ENCODE measurements around the gene PTPRD. TPM values are rescaled to one million over a fixed set of nuclear protein-coding genes. Genes with fewer than 3 reads are reported as not detected.

Gene PTPRD
- total RNA-seq, 4 donors from 2014 or later = 85.8 to 169 (median 135) TPM

DNA sequence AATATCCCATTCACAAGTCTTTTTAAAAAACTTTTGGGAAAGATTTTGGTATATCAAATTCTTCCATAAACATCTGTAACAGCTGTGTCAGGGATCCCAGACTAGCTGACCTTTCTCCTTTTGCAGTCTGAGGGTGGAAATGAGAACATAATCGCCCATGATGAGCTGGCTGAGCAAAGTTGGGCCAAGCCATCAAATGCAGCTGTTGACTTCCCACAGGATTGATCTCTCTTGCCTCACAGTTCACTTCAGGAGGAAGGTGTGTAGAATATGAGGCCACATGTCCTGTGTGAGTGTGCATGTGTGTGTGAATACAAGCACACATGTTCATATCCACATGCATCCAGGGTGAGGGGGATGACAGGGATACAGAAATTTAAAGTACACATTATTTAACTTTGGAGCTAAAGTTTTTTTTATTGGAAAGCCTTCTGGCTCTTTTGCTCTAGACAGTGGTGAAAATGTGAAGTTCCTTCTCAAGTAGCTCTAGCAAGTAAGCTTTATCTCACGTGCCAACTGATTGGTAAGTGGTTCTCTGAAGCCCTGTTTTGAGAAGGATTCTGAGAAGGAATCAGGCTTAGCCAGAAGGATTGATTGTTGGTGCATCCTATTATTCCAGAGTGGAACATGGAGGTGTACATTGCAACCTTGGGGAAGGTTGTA, 2344.5 kb downstream of the PTPRD start:
- H3K27ac ChIP-seq = no peak overlapping the region
- no peaks in the 10 kb centered on the region for H3K27me3 ChIP-seq
- H3K4me1 ChIP-seq = no peaks in the 10 kb centered on the region
- H3K36me3 ChIP-seq = no peaks in the 10 kb centered on the region
- TF ChIP-seq, protein P1, sequence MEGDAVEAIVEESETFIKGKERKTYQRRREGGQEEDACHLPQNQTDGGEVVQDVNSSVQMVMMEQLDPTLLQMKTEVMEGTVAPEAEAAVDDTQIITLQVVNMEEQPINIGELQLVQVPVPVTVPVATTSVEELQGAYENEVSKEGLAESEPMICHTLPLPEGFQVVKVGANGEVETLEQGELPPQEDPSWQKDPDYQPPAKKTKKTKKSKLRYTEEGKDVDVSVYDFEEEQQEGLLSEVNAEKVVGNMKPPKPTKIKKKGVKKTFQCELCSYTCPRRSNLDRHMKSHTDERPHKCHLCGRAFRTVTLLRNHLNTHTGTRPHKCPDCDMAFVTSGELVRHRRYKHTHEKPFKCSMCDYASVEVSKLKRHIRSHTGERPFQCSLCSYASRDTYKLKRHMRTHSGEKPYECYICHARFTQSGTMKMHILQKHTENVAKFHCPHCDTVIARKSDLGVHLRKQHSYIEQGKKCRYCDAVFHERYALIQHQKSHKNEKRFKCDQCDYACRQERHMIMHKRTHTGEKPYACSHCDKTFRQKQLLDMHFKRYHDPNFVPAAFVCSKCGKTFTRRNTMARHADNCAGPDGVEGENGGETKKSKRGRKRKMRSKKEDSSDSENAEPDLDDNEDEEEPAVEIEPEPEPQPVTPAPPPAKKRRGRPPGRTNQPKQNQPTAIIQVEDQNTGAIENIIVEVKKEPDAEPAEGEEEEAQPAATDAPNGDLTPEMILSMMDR (IDR thresholded peaks at IDR 0.05) = no peak
- no peak for TF ChIP-seq POLR2A (IDR thresholded peaks at IDR 0.05)
- H3K9me3 ChIP-seq = no peaks in the 10 kb centered on the region
- H3K4me3 ChIP-seq = no peak overlapping the region
- DNase-seq = no peak

DNA sequence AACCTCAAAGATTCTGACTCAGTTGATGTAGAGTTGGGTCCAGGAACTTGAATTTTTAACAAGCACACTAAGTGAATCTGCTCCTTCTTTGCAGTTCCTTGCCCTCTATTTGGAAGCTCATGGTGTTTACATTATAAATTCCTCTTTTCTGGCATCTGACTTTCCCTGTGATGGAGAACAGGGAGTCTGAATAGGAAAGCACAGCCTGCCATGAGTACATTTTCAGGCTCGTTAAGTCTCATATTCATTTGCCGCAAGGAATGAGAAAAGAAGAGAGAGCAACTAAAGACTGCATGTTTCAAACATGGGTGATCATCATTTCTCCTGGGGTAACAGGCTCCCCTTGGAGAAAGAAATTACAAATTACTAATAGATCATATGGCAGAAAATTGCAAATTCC, 2345.2 kb downstream of the PTPRD start:
- no peak for DNase-seq
- Histone ChIP-seq H3K4me1 (no peaks in the 10 kb centered on the region), H3K9me3 (no peaks in the 10 kb centered on the region), H3K27me3 (no peaks in the 10 kb centered on the region), H3K27ac (no peak overlapping the region), H3K4me3 (no peak overlapping the region), H3K36me3 (no peaks in the 10 kb centered on the region)
- TF ChIP-seq, protein P1 (IDR thresholded peaks at IDR 0.05) = no peak
- no peak for TF ChIP-seq POLR2A (IDR thresholded peaks at IDR 0.05)

DNA sequence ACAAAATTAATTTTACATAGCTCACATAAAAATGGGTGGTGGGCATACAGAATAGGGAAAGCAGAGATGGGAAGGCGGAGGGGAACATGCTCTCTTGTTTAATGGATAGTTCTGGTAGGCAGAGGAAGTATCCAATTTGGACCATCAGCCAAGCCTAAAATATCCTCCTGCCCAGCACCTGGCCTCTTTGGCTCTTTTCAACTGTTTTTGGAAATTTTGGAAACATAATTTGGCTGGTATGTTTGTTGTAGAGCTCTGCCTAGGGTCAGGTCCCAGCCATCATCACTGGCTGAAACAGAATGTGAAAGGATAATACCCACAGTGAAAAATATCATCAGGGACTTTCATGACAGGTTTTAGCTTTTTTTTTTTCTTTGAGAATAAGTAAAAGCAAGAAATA, 2345.9 kb downstream of the PTPRD start:
- no peaks in the 10 kb centered on the region for H3K4me1 ChIP-seq
- H3K36me3 ChIP-seq = no peaks in the 10 kb centered on the region
- H3K9me3 ChIP-seq = no peaks in the 10 kb centered on the region
- no peak for TF ChIP-seq POLR2A (IDR thresholded peaks at IDR 0.05)
- TF ChIP-seq, protein P1 (IDR thresholded peaks at IDR 0.05) = no peak
- H3K27me3 ChIP-seq = no peaks in the 10 kb centered on the region
- H3K4me3 ChIP-seq = no peak overlapping the region
- no peak for DNase-seq
- no peak overlapping the region for H3K27ac ChIP-seq

DNA sequence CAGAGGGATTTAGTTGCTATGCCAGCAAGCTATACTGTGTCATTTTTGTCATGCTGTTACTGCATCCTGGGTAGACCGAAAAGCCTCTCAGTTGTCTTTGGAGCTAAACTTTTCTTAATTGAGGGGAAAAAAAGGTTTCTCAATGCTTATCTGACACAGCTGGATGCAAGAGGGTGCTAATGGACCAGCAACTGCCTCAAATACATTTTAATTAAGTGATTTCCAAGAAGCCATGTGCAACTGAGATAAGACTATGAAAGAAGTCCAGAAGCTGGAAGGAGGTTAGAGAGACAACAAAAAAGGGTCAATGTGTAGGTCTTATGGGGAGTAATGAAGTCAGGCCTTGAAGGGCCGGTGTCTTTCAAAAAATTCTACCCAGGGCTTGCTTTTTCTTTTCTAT, 2347.5 kb downstream of the PTPRD start:
- Histone ChIP-seq H3K27ac (no peak overlapping the region), H3K36me3 (no peaks in the 10 kb centered on the region), H3K4me3 (no peak overlapping the region), H3K9me3 (no peaks in the 10 kb centered on the region), H3K4me1 (no peaks in the 10 kb centered on the region), H3K27me3 (no peaks in the 10 kb centered on the region)
- TF ChIP-seq, protein P1 (IDR thresholded peaks at IDR 0.05) = no peak
- no peak for TF ChIP-seq POLR2A (IDR thresholded peaks at IDR 0.05)
- no peak for DNase-seq

Small RNA genes within 50 kb of the gene (small RNA-seq; reads per million reads assigned to genes)
- gene AL135790.2 (0 reads per million in 2 donors), gene RNU7-185P (0 reads per million in 2 donors)

All from Peyer's patch (tissue), 4 donors.